OCI-LY7 (cell line): ENCODE measurements around the gene FGR.

Source experiments
- CTCF ChIP-seq: fragments of 200-600 bp; sonication (generic); conservative IDR thresholded peaks from 2 replicates; pipeline ENCODE4 v1.5.1; 2014; ENCODE audit warnings: mild to moderate bottlenecking, antibody characterized with exemption, low read length, moderate library complexity, mixed read lengths
- EZH2phosphoT487 ChIP-seq: fragments of 200-600 bp; sonication (generic); IDR thresholded peaks from 2 replicates; pipeline ENCODE4 v1.6.1; 2018; ENCODE audit warnings: low read depth, borderline replicate concordance, mild to moderate bottlenecking, mixed run types, antibody characterized with exemption, low read length, moderate library complexity, mixed read lengths

DNA sequence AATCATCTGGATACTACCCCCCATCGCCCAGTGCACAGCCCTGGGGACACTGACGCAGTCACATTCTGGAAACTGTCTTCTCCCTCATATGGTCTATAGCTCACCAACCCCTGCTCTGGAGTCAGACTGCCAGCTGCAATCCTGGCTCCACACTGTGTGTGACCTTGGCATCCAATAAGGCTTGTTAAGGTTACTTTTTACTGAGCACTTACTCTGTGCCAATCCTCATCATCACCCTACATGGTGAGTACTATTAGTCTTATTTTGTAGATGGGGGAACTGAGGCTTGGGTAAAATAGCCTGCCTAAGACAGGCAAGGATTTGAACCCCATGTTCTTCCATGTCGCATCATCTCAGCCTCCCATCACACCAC, 65.9 kb downstream of the FGR start:
- TF ChIP-seq CTCF (no peak), EZH2phosphoT487 (no peak)
